Pericardium fibroblast (primary cell): ENCODE results near the gene ALDH5A1. TPM values are rescaled to one million over a fixed set of nuclear protein-coding genes. Genes with fewer than 3 reads are reported as not detected.

Experiments used
- total RNA-seq: library from RNA; depleted of rRNA; stranded (reverse); fragments of >200 nt; gene quantifications from 2 replicates; pipeline ENCODE4 v1.2.3, GENCODE V29; 2015

Gene ALDH5A1
- total RNA-seq: 0.70 and 4.5 TPM in 2 replicates

GRCh38 chr6:24494821-24495795 lies at the start of gene ALDH5A1:
Gene ALDH5A1, plus strand, starts transcription at chr6:24494969. Its CDS starts 28 bp downstream, at chr6:24494997.

GRCh38 chr6:24489470-24489869 lies 5.3 kb upstream of the ALDH5A1 start, which contains the start of gene GPLD1:
Gene GPLD1, minus strand, starts transcription at chr6:24489578. Its CDS starts 67 bp downstream, at chr6:24489511.

Other genes starting within 250 kb of the ALDH5A1 start
- not detected in 2 replicates for gene DCDC2, start 136.9 kb upstream of the ALDH5A1 start, total RNA-seq
- 13.1 and 20.2 TPM in 2 replicates for gene MRS2, start 92.0 kb upstream of the ALDH5A1 start, total RNA-seq
- gene GPLD1, start 5.4 kb upstream of the ALDH5A1 start, total RNA-seq: 0.43 TPM in 1 of 2 replicates, not detected in the other
- gene KIAA0319, start 151.2 kb downstream of the ALDH5A1 start, total RNA-seq: not detected in 2 replicates
- gene TDP2, start 171.9 kb downstream of the ALDH5A1 start, total RNA-seq: 12.0 and 13.9 TPM in 2 replicates
- gene ACOT13, start 172.1 kb downstream of the ALDH5A1 start, total RNA-seq: 6.6 and 7.4 TPM in 2 replicates
- 76.6 and 79.4 TPM in 2 replicates for gene C6orf62, start 224.2 kb downstream of the ALDH5A1 start, total RNA-seq